GM12875 (cell line): ENCODE results near the gene PARD3B.

Experiments used
- H3K4me3 ChIP-seq: one replicate; pipeline ENCODE4 v1.5.1; 2011; ENCODE audit warnings: low read depth, low read length, control low read depth
- CTCF ChIP-seq: IDR thresholded peaks from 2 replicates; pipeline ENCODE4 v1.5.1; 2011; ENCODE audit warnings: low read depth, mild to moderate bottlenecking, control low read depth, inconsistent platforms, low read length, moderate library complexity, borderline replicate concordance; ENCODE audit not compliant: insufficient read depth

Gene PARD3B

GRCh38 chr2:205011031-205011430, 465.8 kb downstream of the PARD3B start:
- H3K4me3 ChIP-seq = no peak overlapping the region
- no peak for TF ChIP-seq CTCF

- TF ChIP-seq CTCF = no peak
- no peak overlapping the region for H3K4me3 ChIP-seq
Measured at GRCh38 chr2:205012961-205013360, 467.7 kb downstream of the PARD3B start.

GRCh38 chr2:205013586-205013985, 468.3 kb downstream of the PARD3B start:
- H3K4me3 ChIP-seq = no peak overlapping the region
- no peak for TF ChIP-seq CTCF

- no peak for TF ChIP-seq CTCF
- no peak overlapping the region for H3K4me3 ChIP-seq
Measured at GRCh38 chr2:205014201-205014600, 468.9 kb downstream of the PARD3B start.

- no peak for TF ChIP-seq CTCF
- H3K4me3 ChIP-seq = no peak overlapping the region
Measured at GRCh38 chr2:205017381-205017780, 472.1 kb downstream of the PARD3B start.

GRCh38 chr2:205017912-205018311, 472.6 kb downstream of the PARD3B start:
- TF ChIP-seq CTCF = no peak

GRCh38 chr2:205020673-205021072, 475.4 kb downstream of the PARD3B start:
- no peak overlapping the region for H3K4me3 ChIP-seq
- no peak for TF ChIP-seq CTCF

More at GRCh38 chr2:205017912-205018311, 472.6 kb downstream of the PARD3B start:
- H3K4me3 ChIP-seq = no peak overlapping the region
